Fibroblast of skin of abdomen (primary cell): ENCODE data around the gene SLC7A1.
A peak's percentile ranks its signal among the peaks of the same experiment; 100 is the strongest.

Experiments used
- DNase-seq: peaks from one replicate; pipeline ENCODE4 v3.0.0-alpha.2; 2013

Gene SLC7A1

GRCh38 chr13:29582171-29582570, 13.3 kb downstream of the SLC7A1 start:
- no peak for DNase-seq

- peak; percentile 74 for DNase-seq
These were observed 13.8 kb downstream of the SLC7A1 start for GRCh38 chr13:29581666-29582065.

- no peak for DNase-seq
These were observed 16.4 kb downstream of the SLC7A1 start for GRCh38 chr13:29579094-29579493.

- no peak for DNase-seq
These were observed 17.0 kb downstream of the SLC7A1 start for GRCh38 chr13:29578300-29579085.

GRCh38 chr13:29577136-29578051, 18.1 kb downstream of the SLC7A1 start:
- DNase-seq, result no peak

GRCh38 chr13:29576581-29576980, 18.9 kb downstream of the SLC7A1 start:
- DNase-seq, result no peak

- no peak for DNase-seq
These were observed 20.4 kb downstream of the SLC7A1 start for GRCh38 chr13:29575098-29575497.

- DNase-seq, result peak; percentile 36
These were observed 22.3 kb downstream of the SLC7A1 start for GRCh38 chr13:29573190-29573589.

GRCh38 chr13:29572575-29572974, 22.9 kb downstream of the SLC7A1 start:
- DNase-seq, result no peak

GRCh38 chr13:29571876-29572570, 23.5 kb downstream of the SLC7A1 start:
- no peak for DNase-seq

GRCh38 chr13:29570051-29570654, 25.3 kb downstream of the SLC7A1 start:
- no peak for DNase-seq

GRCh38 chr13:29569253-29570050, 26.0 kb downstream of the SLC7A1 start:
- no peak for DNase-seq

GRCh38 chr13:29568731-29569130, 26.8 kb downstream of the SLC7A1 start:
- DNase-seq, result no peak

- DNase-seq, result no peak
These were observed 28.1 kb downstream of the SLC7A1 start for GRCh38 chr13:29567411-29567810.

- DNase-seq, result no peak
These were observed 29.3 kb downstream of the SLC7A1 start for GRCh38 chr13:29566206-29566605.

- DNase-seq, result no peak
These were observed 30.7 kb downstream of the SLC7A1 start for GRCh38 chr13:29564818-29565217.

GRCh38 chr13:29564373-29564772, 31.1 kb downstream of the SLC7A1 start:
- DNase-seq, result no peak

- DNase-seq, result no peak
These were observed 31.5 kb downstream of the SLC7A1 start for GRCh38 chr13:29563941-29564340.

GRCh38 chr13:29562786-29563438, 32.6 kb downstream of the SLC7A1 start:
- DNase-seq, result no peak

GRCh38 chr13:29561918-29562317, 33.6 kb downstream of the SLC7A1 start:
- DNase-seq, result no peak

GRCh38 chr13:29556742-29557141, 38.7 kb downstream of the SLC7A1 start:
- peak; percentile 75 for DNase-seq
